Measurements from ENCODE around the gene TENM3. TPM values are rescaled to one million over a fixed set of nuclear protein-coding genes. Genes with fewer than 3 reads are reported as not detected.

The TENM3 gene
- total and polyA plus RNA-seq, 10 of the 15 experiments (the other 5 are each of a cell fraction or from before 2014, with no cell fraction given) = 0.01 to 1.7 (median 0.08) TPM; not detected in 2

GRCh38 chr4:182367153-182367552 is 124.0 kb downstream of the TENM3 start:
- DNase-seq (ENCODE audit: low read depth, low spot score) = no peak
- H3K4me2 ChIP-seq (ENCODE audit: control insufficient read depth, insufficient read depth) = no peak overlapping the region
- no peaks in the 10 kb centered on the region for H3K79me2 ChIP-seq (ENCODE audit: control insufficient read depth, insufficient read depth, low read length)
- 48% methylated on average over 13 of the region's 13 CpGs for WGBS (ENCODE audit: insufficient coverage, insufficient replicate concordance, low lambda C conversion rate, missing lambda C conversion rate)
- no TSS peak for BruUV-seq (replicated peaks)
- H4K20me1 ChIP-seq (ENCODE audit: control insufficient read depth, insufficient read depth) = no peaks in the 10 kb centered on the region
- POLR2A ChIA-PET = no interaction called here
- ATAC-seq = no peak
- H3K36me3 ChIP-seq (ENCODE audit: control insufficient read depth in 2 of 2, insufficient read depth in 2 of 2, low read length in 1 of 2) = no peaks in the 10 kb centered on the region
- no peak for FAIRE-seq
- H3K27me3 ChIP-seq (replicated peaks in 1 of 2; ENCODE audit: control insufficient read depth in 2 of 2, insufficient read depth in 2 of 2, low read length in 1 of 2) = no peaks in the 10 kb centered on the region
- SMC1A ChIA-PET (ENCODE audit: uncharacterized antibody, unreplicated experiment) = no interaction called here
- CTCF ChIA-PET = no interaction called here
- no peaks in the 10 kb centered on the region for H3K4me1 ChIP-seq (ENCODE audit: control insufficient read depth, insufficient read depth, low read length)
- H3K9me3 ChIP-seq (replicated peaks; ENCODE audit: control insufficient read depth, insufficient read depth, low read length) = no peaks in the 10 kb centered on the region
- no peak overlapping the region for H3K9ac ChIP-seq (ENCODE audit: control insufficient read depth, insufficient read depth, low read length)
- RAD21 ChIA-PET (ENCODE audit: unreplicated experiment) = no interaction called here
- intact Hi-C loops (cut with micrococcal nuclease; ENCODE audit: unreplicated experiment) (no loop called here), in situ Hi-C loops (cut with MboI) (no loop called here)
- no peak overlapping the region for H2AFZ ChIP-seq (ENCODE audit: control insufficient read depth, low read depth, low read length)
- no peak overlapping the region for H3K27ac ChIP-seq (ENCODE audit: control insufficient read depth, insufficient read depth)
- no peak overlapping the region for H3K4me3 ChIP-seq
- no peak for TF ChIP-seq SMC3 (IDR thresholded peaks at IDR 0.05; ENCODE audit: borderline replicate concordance, low read length)
- no peak for TF ChIP-seq HDAC6 (IDR thresholded peaks at IDR 0.05; ENCODE audit: unreplicated experiment)
- no peak for TF ChIP-seq HCFC1 (IDR thresholded peaks at IDR 0.05; ENCODE audit: low read length)
- TF ChIP-seq IKZF2 (IDR thresholded peaks at IDR 0.05) = no peak

- no TSS peak for BruUV-seq (replicated peaks)
- no peak overlapping the region for H3K27ac ChIP-seq (ENCODE audit: control insufficient read depth, insufficient read depth)
- H4K20me1 ChIP-seq (ENCODE audit: control insufficient read depth, insufficient read depth) = no peaks in the 10 kb centered on the region
- H3K9me3 ChIP-seq (replicated peaks; ENCODE audit: control insufficient read depth, insufficient read depth, low read length) = no peaks in the 10 kb centered on the region
- RAD21 ChIA-PET (ENCODE audit: unreplicated experiment) = no interaction called here
- H3K4me1 ChIP-seq (ENCODE audit: control insufficient read depth, insufficient read depth, low read length) = no peaks in the 10 kb centered on the region
- no peak for TF ChIP-seq TAF1 (IDR thresholded peaks at IDR 0.05; ENCODE audit: borderline replicate concordance, low read depth, low read length)
- TF ChIP-seq KDM1A (IDR thresholded peaks at IDR 0.05; ENCODE audit: borderline replicate concordance) = no peak
- TF ChIP-seq USF2 (IDR thresholded peaks at IDR 0.05; ENCODE audit: borderline replicate concordance, low read depth, low read length) = no peak
- TF ChIP-seq RFX5 (IDR thresholded peaks at IDR 0.05; ENCODE audit: low read depth, low read length) = no peak
- no peak for TF ChIP-seq CBX3 (IDR thresholded peaks at IDR 0.05; ENCODE audit: borderline replicate concordance, low read depth)
- TF ChIP-seq RUNX3 (IDR thresholded peaks at IDR 0.05; ENCODE audit: low read length) = no peak
- FAIRE-seq = no peak
- H3K4me2 ChIP-seq (ENCODE audit: control insufficient read depth, insufficient read depth) = no peak overlapping the region
- H3K9ac ChIP-seq (ENCODE audit: control insufficient read depth, insufficient read depth, low read length) = no peak overlapping the region
- no peak overlapping the region for H2AFZ ChIP-seq (ENCODE audit: control insufficient read depth, low read depth, low read length)
- intact Hi-C loops (cut with micrococcal nuclease; ENCODE audit: unreplicated experiment) (no loop called here), in situ Hi-C loops (cut with MboI) (no loop called here)
- POLR2A ChIA-PET = no interaction called here
- H3K79me2 ChIP-seq (ENCODE audit: control insufficient read depth, insufficient read depth, low read length) = no peaks in the 10 kb centered on the region
- H3K27me3 ChIP-seq (replicated peaks in 1 of 2; ENCODE audit: control insufficient read depth in 2 of 2, insufficient read depth in 2 of 2, low read length in 1 of 2) = no peaks in the 10 kb centered on the region
- H3K4me3 ChIP-seq = no peak overlapping the region
- WGBS (ENCODE audit: insufficient coverage, insufficient replicate concordance, low lambda C conversion rate, missing lambda C conversion rate) = 31% methylated on average over 3 of the region's 3 CpGs
- CTCF ChIA-PET = no interaction called here
- H3K36me3 ChIP-seq (ENCODE audit: control insufficient read depth in 2 of 2, insufficient read depth in 2 of 2, low read length in 1 of 2) = no peaks in the 10 kb centered on the region
- SMC1A ChIA-PET (ENCODE audit: uncharacterized antibody, unreplicated experiment) = no interaction called here
- no peak for ATAC-seq
- DNase-seq (ENCODE audit: low read depth, low spot score) = no peak
These were observed 126.0 kb downstream of the TENM3 start for GRCh38 chr4:182369211-182369610.

Measured in GM12878 (cell line).